Measurements from ENCODE around the gene PALD1. TPM values are rescaled to one million over a fixed set of nuclear protein-coding genes. Genes with fewer than 3 reads are reported as not detected.

The PALD1 gene
- total RNA-seq, 1 donor from 2014 or later, result 7.6 TPM

GRCh38 chr10:70457759-70458305 is 20.7 kb upstream of the PALD1 start:
- no peak for DNase-seq (ENCODE audit: low spot score)

GRCh38 chr10:70458329-70459060 is 20.1 kb upstream of the PALD1 start:
- peak; percentile 93 for DNase-seq (ENCODE audit: low spot score)

- DNase-seq (ENCODE audit: low spot score), result no peak
Observed at GRCh38 chr10:70459061-70459773, 19.4 kb upstream of the PALD1 start.

GRCh38 chr10:70459774-70460490 is 18.6 kb upstream of the PALD1 start:
- no peak for DNase-seq (ENCODE audit: low spot score)

- DNase-seq (ENCODE audit: low spot score), result no peak
Observed at GRCh38 chr10:70461397-70462348, 16.9 kb upstream of the PALD1 start.

- no peak for DNase-seq (ENCODE audit: low spot score)
Observed at GRCh38 chr10:70462349-70462984, 16.1 kb upstream of the PALD1 start.

GRCh38 chr10:70465278-70465677 is 13.3 kb upstream of the PALD1 start:
- DNase-seq (ENCODE audit: low spot score), result no peak

- DNase-seq (ENCODE audit: low spot score), result no peak
Observed at GRCh38 chr10:70465832-70466231, 12.7 kb upstream of the PALD1 start.

- no peak for DNase-seq (ENCODE audit: low spot score)
Observed at GRCh38 chr10:70466951-70467350, 11.6 kb upstream of the PALD1 start.

- DNase-seq (ENCODE audit: low spot score), result no peak
Observed at GRCh38 chr10:70472799-70473454, 5.6 kb upstream of the PALD1 start.

GRCh38 chr10:70474780-70475179 is 3.8 kb upstream of the PALD1 start:
- DNase-seq (ENCODE audit: low spot score), result no peak

GRCh38 chr10:70475661-70476060 is 2.9 kb upstream of the PALD1 start:
- no peak for DNase-seq (ENCODE audit: low spot score)

- no peak for DNase-seq (ENCODE audit: low spot score)
Observed at GRCh38 chr10:70476249-70477035, 2.1 kb upstream of the PALD1 start.

- no peak for DNase-seq (ENCODE audit: low spot score)
Observed at GRCh38 chr10:70477661-70478162, 855 bp upstream of the PALD1 start.

- no peak for DNase-seq (ENCODE audit: low spot score)
Observed at GRCh38 chr10:70479165-70479581, 606 bp downstream of the PALD1 start.

GRCh38 chr10:70479626-70480238 is 1.2 kb downstream of the PALD1 start:
- no peak for DNase-seq (ENCODE audit: low spot score)

- no peak for DNase-seq (ENCODE audit: low spot score)
Observed at GRCh38 chr10:70480239-70480861, 1.8 kb downstream of the PALD1 start.

GRCh38 chr10:70481105-70481504 is 2.5 kb downstream of the PALD1 start:
- no peak for DNase-seq (ENCODE audit: low spot score)
